ENCODE results near the gene R3HDM2.
"Not testable (repeated sequence)": the region's sequence is repeated elsewhere in the genome, so short reads cannot be mapped to it uniquely, and the experiment has no call there.

The R3HDM2 gene

DNA sequence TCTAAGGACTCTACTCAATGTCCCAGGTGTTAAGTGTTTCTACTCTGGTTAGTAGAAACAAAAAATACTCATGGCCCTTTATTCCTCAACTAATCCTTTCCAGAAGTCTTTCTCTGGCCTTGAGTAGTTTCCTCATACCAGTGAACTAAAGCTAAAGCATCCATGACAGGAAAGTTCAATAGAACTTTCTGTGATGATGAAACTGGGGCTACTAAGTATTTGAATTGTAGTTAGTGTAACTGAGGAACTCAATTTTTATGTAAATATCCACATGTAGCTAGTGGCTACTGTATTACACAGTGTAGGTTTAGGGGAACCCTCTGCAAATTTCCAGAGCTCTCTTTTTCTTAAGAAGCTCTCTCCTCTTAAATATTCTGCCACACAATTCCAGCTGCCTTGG is 63.7 kb downstream of the R3HDM2 start:
- Mint-ChIP-seq H3K27me3 (no peaks in the 10 kb centered on the region), H3K4me1 (ENCODE audit: low read depth) (peaks cover 15% of the 10 kb centered on the region), H3K4me3 (no peak overlapping the region), H3K27ac (no peak overlapping the region), H3K36me3 (peaks cover 12% of the 10 kb centered on the region), H3K9me3 (ENCODE audit: low read depth) (peaks cover 4% of the 10 kb centered on the region)

DNA sequence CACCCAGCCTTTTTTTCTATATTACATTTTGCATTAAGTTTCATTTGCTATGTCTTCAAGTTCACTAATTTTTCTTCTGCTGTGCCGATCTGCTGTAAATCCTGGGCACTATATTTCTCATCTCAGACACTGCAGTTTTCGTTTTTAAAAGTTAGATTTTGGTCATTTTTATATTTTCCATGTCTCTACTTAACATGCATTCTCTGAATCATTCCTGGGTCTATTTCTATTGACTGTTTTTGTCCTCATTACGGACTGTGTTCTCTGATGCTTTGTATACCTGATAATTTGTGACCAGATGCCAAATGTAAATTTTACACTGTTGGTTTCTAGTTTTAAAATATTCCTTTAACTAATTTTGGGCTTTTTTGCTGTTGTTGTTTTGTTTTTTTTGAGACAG is 64.5 kb downstream of the R3HDM2 start:
- Mint-ChIP-seq H3K9me3 (ENCODE audit: low read depth) (peaks cover 4% of the 10 kb centered on the region), H3K27me3 (no peaks in the 10 kb centered on the region), H3K4me3 (no peak overlapping the region), H3K27ac (no peak overlapping the region), H3K4me1 (ENCODE audit: low read depth) (peaks cover 12% of the 10 kb centered on the region), H3K36me3 (peaks cover 12% of the 10 kb centered on the region)

DNA sequence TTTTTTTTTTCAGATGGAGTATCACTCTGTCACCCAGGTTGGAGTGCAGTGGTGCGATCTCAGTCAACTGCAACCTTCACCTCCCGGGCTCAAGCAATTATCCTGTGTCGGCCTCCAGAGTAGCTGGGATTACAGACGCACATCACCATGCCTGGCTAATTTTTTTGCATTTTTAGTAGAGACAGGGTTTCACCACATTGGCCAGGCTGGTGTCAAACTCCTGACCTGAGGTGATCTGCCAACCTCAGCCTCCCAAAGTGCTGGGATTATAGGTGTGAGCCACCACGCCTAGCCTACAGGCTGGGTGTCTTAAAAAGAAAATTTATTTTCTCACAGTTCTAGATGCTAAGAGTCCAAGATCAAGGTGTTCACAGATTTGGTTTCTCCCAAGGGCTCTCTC is 66.7 kb downstream of the R3HDM2 start:
- peaks cover 12% of the 10 kb centered on the region for H3K36me3 Mint-ChIP-seq
- H3K9me3 Mint-ChIP-seq (ENCODE audit: low read depth); H3K4me3 Mint-ChIP-seq; H3K27ac Mint-ChIP-seq; H3K27me3 Mint-ChIP-seq; H3K4me1 Mint-ChIP-seq (ENCODE audit: low read depth): not testable (repeated sequence)

DNA sequence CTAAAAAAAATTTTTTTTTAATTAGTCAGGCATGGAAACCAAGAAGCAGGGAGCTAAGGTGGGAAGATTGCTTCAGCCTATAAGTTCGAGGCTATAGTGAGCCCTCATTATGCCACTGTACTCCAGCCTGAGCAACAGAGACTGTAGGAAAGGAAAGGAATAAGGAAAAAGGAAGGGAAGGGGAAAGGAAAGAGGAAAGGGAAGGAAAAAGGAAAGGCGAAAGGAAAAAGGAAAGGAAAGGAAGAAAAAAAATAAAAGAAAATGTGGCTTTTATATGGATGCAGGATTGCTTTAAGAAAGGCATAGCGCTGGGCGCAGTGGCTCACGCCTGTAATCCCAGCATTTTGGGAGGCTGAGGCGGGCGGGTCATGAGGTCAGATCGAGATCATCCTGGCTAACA is 70.4 kb downstream of the R3HDM2 start:
- Mint-ChIP-seq H3K36me3 (peaks cover 3% of the 10 kb centered on the region), H3K9me3 (ENCODE audit: low read depth) (no peaks in the 10 kb centered on the region), H3K4me1 (ENCODE audit: low read depth) (peaks cover 5% of the 10 kb centered on the region), H3K27me3 (no peaks in the 10 kb centered on the region), H3K4me3 (no peak overlapping the region), H3K27ac (no peak overlapping the region)

DNA sequence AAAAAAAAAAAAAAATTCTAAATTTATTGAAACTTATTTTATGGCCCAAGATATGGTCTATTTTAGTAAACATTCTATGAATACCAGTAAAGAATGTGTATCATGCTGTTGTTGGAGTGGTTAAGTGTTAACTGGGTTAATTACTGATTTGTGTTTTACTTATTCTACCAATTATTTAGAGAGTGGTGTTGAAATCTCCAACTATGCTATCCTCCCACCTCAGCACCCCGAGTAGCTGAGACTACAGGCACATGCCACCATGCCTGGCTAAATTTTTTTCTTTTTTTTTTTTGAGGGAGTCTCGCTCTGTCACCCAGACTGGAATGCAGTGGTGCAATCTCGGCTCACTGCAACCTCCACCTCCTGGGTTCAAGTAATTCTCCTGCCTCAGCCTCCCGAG is 72.2 kb downstream of the R3HDM2 start:
- H3K4me1 Mint-ChIP-seq (ENCODE audit: low read depth), result peaks cover 5% of the 10 kb centered on the region
- H3K9me3 Mint-ChIP-seq (ENCODE audit: low read depth), result no peaks in the 10 kb centered on the region
- peaks cover 3% of the 10 kb centered on the region for H3K36me3 Mint-ChIP-seq
- no peak overlapping the region for H3K27ac Mint-ChIP-seq
- no peak overlapping the region for H3K4me3 Mint-ChIP-seq
- H3K27me3 Mint-ChIP-seq, result no peaks in the 10 kb centered on the region

DNA sequence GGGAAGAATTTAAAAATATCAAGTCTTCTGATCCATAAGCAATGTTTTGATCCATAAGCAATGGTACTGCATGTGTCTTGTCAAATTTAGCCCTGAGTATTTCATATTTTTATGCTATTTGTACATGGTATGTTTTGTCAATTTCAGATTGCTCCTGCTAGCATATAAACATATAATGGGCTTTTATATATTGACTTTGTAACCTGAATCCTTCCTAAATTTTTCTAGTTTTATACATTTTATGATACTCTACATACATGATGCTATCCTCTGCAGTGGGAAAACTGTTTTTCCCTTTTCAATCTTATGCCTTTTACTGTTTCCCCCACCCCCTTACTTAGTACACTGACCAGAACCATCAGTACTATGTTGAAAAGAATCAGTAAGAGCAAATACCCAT is 75.1 kb downstream of the R3HDM2 start:
- Mint-ChIP-seq H3K36me3 (peaks cover 11% of the 10 kb centered on the region), H3K27ac (no peak overlapping the region), H3K27me3 (no peaks in the 10 kb centered on the region)

DNA sequence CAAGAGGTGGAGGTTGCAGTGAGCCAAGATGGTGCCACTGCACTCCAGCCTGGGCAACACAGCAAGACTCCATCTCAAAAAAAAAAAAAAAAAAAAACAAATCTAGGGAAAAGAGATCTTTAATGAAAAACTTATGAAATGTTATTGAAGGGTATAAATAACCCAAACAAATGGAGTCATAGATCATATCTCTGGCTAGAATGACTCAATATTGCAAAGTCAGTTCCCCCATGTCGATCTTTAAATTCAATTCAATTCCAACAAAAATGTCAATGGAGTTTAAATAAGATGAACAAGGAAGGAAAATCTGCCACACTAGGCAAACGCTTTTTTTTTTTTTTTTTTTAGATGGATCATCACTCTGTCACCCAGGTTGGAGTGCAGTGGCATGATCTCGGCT is 78.7 kb downstream of the R3HDM2 start:
- H3K27me3 Mint-ChIP-seq, result no peaks in the 10 kb centered on the region
- H3K4me1 Mint-ChIP-seq (ENCODE audit: low read depth), result peaks cover 5% of the 10 kb centered on the region

More for the DNA sequence above, 75.1 kb downstream of the R3HDM2 start:
- Mint-ChIP-seq H3K4me3 (no peak overlapping the region), H3K4me1 (ENCODE audit: low read depth) (peaks cover 5% of the 10 kb centered on the region), H3K9me3 (ENCODE audit: low read depth) (no peaks in the 10 kb centered on the region)

DNA sequence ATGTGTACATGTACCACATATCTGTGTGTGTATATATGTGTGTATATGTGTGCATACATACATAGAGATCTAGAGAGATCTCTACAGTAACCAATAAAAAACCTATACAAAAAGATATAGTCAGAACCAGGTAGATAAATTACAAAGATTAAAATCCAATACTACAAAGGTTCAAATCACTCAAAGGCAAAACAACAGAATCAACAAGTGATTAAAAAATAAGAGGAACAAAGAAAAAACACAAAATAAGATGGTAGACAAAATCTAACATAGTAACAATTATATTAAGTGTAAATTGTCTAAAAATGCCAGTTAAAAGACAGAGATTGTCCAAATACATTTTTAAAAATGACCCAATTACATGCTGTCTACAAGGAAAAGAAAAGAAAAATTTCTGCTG is 83.6 kb downstream of the R3HDM2 start:
- Mint-ChIP-seq H3K4me1 (ENCODE audit: low read depth) (peaks cover 20% of the 10 kb centered on the region), H3K27ac (no peak overlapping the region), H3K36me3 (peaks cover 21% of the 10 kb centered on the region), H3K9me3 (ENCODE audit: low read depth) (no peaks in the 10 kb centered on the region), H3K27me3 (no peaks in the 10 kb centered on the region), H3K4me3 (no peak overlapping the region)

More for the DNA sequence above, 78.7 kb downstream of the R3HDM2 start:
- Mint-ChIP-seq H3K27ac (no peak overlapping the region), H3K9me3 (ENCODE audit: low read depth) (no peaks in the 10 kb centered on the region), H3K36me3 (peaks cover 17% of the 10 kb centered on the region), H3K4me3 (no peak overlapping the region)

DNA sequence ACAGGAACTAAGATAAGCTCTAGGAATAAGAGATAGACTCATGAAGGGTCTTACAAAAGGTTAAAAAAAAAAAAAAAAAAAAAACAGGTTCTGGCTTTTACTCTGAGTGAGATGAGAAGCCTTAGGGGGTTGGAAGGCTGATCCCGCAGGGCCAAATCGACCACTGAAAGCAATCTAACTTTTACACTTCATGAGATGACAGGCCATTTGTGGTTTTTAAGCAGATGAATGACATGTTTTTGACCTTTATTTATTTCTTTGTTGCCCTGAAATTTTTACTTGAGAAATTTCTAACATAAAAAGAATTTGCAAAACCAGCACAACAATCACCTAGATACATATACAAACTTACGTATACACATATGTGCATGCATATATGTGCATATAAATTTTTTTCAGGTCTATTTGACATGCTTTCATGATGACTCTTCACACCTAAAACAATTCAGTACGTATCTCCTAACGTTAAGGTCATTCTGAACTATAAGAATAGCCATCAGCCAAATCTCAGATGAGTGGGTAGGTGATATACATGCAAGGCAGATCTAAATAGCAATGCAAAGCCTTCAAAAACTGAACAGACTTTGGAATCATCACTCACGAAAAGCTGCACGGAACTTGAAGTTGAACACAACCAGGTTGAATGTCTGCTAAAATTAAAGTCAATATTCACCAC is 87.0 kb downstream of the R3HDM2 start:
- peaks cover 11% of the 10 kb centered on the region for H3K36me3 Mint-ChIP-seq
- no peaks in the 10 kb centered on the region for H3K9me3 Mint-ChIP-seq (ENCODE audit: low read depth)
- peaks cover 29% of the 10 kb centered on the region for H3K4me1 Mint-ChIP-seq (ENCODE audit: low read depth)
- no peaks in the 10 kb centered on the region for H3K27me3 Mint-ChIP-seq
- H3K4me3 Mint-ChIP-seq, result peak overlapping the region; percentile 3
- no peak overlapping the region for H3K27ac Mint-ChIP-seq

DNA sequence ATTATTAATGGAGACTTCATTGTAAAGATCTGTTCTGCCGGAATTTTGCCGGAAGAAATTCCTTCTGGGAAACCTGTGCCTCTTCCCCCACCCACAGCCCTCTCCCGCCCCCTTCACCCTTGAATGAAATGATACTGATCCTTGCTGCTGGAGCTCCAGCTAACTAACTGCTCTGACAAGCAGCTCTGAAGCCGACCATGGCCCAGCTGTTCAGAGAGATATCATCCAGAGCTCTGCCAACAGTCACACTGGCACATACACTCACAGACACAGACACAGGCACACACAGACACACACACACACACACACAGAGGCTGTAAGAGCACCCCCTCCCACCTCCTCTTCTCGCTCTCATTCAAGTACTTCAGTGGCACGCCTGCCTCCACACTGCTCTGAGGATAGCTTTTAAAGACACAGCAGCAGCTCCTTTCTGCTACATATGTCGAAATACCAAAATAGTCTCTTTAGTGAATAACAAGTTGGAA is 88.6 kb downstream of the R3HDM2 start:
- Mint-ChIP-seq H3K27me3 (no peaks in the 10 kb centered on the region), H3K4me3 (no peak overlapping the region), H3K9me3 (ENCODE audit: low read depth) (no peaks in the 10 kb centered on the region), H3K4me1 (ENCODE audit: low read depth) (peaks cover 29% of the 10 kb centered on the region), H3K36me3 (peaks cover 12% of the 10 kb centered on the region), H3K27ac (no peak overlapping the region)

DNA sequence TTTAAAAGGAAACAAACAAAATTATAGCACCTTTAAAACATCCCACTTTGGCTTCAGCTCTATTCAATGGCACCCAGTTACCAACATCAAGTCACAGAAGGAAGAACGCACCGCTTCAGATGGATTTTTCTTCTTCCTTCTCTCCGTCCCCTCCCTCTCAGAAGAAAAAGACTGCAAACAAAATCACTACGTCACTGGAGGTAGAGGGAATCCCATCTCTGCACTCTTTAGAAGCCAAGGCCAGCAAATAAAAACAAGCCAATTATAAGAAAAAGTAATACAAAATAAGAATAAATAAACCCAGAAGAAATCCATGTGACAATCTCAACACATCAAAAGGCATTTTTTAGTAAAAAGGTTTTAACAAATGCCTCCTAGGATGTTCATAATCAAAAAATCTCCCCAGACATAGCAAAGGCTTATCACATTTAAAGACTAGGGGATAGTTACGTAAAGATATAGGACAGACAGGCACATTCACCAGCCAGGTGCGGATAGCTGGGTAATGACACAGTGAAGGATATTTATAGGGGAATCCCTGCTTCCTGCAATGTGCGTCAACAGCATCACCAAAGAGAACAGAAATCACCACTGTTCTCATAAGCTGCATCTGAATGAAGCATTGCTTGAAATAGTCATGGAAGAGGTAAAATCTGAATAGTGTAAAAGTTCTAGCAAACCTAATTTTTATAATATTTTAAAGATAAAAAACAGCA is 89.4 kb downstream of the R3HDM2 start:
- no peaks in the 10 kb centered on the region for H3K9me3 Mint-ChIP-seq (ENCODE audit: low read depth)
- H3K36me3 Mint-ChIP-seq, result peaks cover 11% of the 10 kb centered on the region
- H3K27me3 Mint-ChIP-seq, result no peaks in the 10 kb centered on the region
- H3K4me1 Mint-ChIP-seq (ENCODE audit: low read depth), result peaks cover 29% of the 10 kb centered on the region
- no peak overlapping the region for H3K4me3 Mint-ChIP-seq
- no peak overlapping the region for H3K27ac Mint-ChIP-seq

DNA sequence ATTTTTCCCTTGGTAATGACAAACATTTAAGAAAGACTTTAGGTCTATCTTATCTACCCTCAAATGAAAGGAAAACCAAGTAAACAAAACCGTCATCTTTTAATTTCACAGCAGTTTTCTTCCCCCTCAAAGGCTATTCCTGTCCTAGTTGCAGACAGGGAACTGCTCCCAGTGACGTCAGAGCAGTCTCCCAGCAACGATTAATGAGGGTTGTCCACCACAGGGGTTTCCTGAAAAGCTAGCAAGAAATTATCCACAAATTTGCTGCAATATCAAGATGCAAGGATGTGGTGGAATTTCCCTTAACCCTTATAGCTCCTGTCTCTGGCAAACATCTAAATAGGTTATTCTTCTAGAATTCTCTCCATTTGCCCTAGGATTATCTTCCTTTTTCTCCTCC is 90.7 kb downstream of the R3HDM2 start:
- peaks cover 12% of the 10 kb centered on the region for H3K36me3 Mint-ChIP-seq
- H3K27ac Mint-ChIP-seq, result peak overlapping the region; percentile 28
- H3K4me3 Mint-ChIP-seq, result no peak overlapping the region
- H3K9me3 Mint-ChIP-seq (ENCODE audit: low read depth), result no peaks in the 10 kb centered on the region
- H3K4me1 Mint-ChIP-seq (ENCODE audit: low read depth), result peaks cover 29% of the 10 kb centered on the region
- H3K27me3 Mint-ChIP-seq, result no peaks in the 10 kb centered on the region

DNA sequence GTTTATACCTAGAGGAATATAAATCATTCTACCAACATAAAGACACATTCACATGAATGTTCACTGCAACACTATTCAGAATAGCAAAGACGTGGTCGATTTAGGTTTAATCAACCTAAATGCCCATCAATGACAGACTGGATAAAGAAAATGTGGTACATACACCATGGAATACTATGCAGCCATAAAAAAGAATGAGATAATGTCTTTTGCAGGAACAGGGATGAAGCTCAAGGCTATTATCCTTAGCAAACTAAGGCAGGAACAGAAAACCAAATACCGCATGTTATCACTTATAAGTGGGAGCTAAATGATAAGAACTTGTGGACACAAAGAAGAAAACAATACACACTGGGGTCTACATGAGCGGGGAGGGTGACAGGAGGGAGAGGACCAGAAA is 94.5 kb downstream of the R3HDM2 start:
- H3K4me1 Mint-ChIP-seq (ENCODE audit: low read depth), result peaks cover 13% of the 10 kb centered on the region
- not testable (repeated sequence) for H3K27me3 Mint-ChIP-seq

DNA sequence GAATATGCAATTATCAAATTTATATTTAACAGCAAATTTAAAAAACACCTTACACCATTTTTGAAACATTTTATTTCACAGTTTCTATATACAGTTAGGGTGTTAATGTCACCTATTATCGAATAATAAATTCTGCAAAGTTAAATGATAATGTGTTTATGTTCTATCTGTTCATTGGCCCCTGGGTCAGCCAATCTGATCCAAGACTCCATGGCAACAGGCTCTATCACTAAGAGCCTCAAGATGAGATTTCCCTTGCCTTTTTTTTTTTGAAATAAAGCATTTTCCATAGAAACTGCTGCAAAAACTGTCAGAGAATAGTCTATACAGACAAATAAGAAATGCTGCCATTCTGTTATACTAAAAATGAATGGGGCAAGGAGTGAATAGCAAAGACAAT is 96.6 kb downstream of the R3HDM2 start:
- H3K27ac Mint-ChIP-seq, result no peak overlapping the region
- H3K4me1 Mint-ChIP-seq (ENCODE audit: low read depth), result peaks cover 3% of the 10 kb centered on the region
- H3K4me3 Mint-ChIP-seq, result no peak overlapping the region
- no peaks in the 10 kb centered on the region for H3K27me3 Mint-ChIP-seq
- peaks cover 17% of the 10 kb centered on the region for H3K36me3 Mint-ChIP-seq
- no peaks in the 10 kb centered on the region for H3K9me3 Mint-ChIP-seq (ENCODE audit: low read depth)

More for the DNA sequence above, 94.5 kb downstream of the R3HDM2 start:
- H3K27ac Mint-ChIP-seq; H3K4me3 Mint-ChIP-seq; H3K9me3 Mint-ChIP-seq (ENCODE audit: low read depth): not testable (repeated sequence)
- H3K36me3 Mint-ChIP-seq, result peaks cover 14% of the 10 kb centered on the region

DNA sequence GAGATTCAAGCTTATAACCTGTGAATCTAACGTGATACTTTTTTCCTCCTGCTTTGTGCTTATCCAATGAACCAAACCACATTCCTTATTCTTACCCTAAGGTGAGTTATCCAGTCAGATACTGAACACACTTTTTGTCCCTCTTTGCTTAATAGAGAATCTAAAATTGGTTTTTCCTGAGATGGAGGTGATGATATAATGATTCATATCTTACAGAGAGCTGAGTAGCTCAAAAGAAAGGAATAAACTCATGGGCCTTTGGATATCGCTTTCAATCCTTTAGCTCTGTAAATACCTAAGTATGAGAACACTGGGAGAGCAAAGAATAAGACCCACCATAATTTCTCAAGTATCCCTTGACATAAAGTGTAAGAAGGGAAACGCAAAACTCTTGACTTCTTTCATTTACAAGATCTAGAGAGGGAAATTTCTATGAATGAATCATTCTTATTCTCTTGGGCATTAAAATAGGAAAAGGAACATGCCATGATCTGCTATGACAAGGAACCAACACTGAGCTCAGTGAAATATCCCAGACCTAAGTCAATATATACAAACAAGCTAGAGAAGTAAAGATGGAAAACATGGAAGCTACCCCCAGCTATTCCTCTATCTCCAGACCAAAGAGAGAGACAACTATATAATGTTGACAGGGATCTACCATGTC is 98.1 kb downstream of the R3HDM2 start:
- Mint-ChIP-seq H3K9me3 (ENCODE audit: low read depth) (no peaks in the 10 kb centered on the region), H3K27ac (no peak overlapping the region), H3K36me3 (peaks cover 17% of the 10 kb centered on the region), H3K4me1 (ENCODE audit: low read depth) (peaks cover 3% of the 10 kb centered on the region), H3K4me3 (no peak overlapping the region), H3K27me3 (no peaks in the 10 kb centered on the region)

Measured in activated naive CD8-positive, alpha-beta T cell (primary cell).